ENCODE results near the gene VARS2.

VARS2 gene

DNA sequence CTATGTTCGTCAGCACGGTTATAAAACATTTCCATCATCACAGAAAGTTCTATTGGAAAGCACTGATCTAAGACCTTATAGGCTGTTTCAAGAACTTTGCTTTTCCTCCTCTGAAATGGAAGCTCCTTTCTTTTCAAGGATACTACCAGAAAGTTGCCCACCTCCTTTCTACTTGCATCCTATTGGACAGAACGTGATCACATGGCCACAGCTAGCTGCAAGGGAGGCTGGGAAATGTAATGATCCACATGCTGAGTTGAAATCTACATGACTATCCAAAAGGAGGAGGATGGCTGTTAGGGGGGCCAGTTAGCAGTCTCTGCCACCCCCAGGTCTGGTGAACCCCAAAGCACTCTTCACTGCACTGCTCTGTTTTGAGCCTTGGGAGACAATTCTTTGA is 14.6 kb downstream of the VARS2 start:
- DNase-seq (ENCODE audit: low spot score), result no peak

DNA sequence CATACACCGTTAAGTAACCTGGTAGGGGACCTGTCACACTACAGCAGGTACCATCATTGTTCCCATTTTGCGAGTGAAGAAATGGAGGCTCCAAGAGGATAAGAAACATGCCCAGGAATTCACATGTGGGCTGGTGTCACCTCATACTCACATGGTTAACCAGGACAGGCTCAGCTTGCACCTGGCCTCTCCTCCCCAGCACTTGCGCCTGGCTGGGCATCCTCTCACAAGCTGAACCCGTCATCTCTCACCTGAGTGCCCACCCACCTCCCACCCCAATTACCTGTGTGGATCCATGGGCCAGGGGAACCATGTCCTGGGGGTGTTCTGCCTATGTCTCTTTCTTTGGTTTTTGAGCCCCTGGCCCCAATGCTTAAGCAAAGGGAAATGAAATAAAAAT is 16.5 kb downstream of the VARS2 start:
- DNase-seq (ENCODE audit: low spot score), result no peak

DNA sequence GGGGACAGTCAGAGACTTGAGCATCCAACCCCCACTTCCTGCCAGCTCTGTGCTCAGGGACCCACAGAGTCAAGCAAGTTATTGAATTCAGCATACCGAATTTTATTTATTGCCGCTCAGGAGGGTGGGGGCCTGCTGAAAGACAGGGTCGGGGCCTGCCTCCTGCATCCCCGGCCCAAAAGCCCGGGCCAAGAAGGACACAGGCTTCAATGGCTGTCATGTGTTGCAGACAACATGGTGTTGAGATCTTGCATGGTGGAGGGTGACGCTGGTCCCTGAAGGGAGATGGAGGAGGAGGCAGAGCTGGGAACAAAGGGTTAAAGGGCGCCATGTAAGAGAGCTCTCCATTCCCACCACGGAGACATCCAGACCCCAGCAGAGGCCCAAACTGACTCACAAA is 17.2 kb downstream of the VARS2 start:
- no peak for DNase-seq (ENCODE audit: low spot score)

DNA sequence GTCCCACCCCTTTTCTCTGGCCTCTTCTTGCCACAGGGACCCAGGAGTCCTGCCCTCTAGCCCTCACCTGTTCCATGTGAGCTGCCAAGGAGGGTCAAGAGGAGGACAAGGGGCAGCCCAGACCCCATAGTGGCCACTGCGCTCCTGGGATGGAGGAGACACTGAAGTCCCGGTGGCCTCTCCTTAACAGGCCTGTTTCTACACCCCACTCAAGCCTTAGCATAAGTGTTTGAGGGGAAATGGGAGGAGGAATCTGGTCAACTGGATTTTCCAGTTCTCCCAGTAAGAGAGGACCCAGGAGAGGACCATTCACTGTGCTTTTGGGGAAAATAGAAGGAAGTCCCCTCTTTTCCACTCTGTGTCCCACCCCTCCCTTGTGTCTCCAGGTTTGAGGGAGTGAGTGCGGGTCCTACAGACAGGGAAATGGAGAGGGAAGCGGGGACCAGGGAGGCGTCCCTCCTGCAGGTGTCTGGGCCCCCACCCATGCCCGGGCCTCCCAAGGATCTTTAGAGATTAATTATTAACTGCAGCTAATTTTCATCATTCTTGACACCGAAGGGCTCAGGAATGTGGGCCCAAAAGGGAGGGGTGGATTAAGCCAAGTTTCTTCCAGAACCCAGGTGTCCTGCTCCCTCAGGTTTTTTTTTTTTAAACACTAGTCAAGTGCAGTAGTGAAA is 18.1 kb downstream of the VARS2 start, which contains the start of gene SFTA2:
TSS of gene SFTA2 (minus strand) at position 202 of the 677 bp plus-strand sequence. CDS start at position 128, 74 bp downstream.
- peak; percentile 52 for DNase-seq (ENCODE audit: low spot score)

DNA sequence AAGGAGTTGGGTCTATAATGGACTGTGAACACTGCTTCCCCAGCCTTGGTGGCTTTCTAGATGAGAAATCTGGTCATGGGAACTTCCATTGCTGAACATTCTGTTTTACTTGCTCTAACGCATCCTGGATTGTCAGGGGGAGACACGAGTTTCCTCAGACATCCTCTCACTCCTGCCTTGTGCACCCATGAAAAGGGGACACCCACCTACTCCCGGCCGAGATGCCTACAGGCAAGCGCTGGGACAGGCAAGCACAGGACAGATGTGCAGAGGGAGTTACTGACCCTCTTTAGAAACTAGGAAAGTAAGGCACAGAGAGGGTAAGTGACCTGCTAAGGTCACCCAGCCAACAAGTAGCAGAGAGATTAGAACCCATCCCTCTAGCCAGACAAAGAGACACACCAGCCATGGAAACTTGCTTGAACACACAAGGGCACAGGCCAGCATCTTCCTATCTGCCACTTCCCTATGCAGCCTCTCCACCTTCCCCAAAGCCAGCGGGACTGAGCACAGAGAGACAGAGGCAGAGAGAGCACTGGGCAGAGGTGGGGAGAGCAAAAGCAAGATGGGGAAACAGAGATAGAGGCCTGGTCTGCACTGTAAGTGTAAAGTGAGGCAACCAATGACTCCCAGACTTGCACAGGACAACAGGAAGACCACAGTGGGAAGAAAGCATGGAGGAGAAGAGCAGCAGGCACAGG is 18.8 kb downstream of the VARS2 start:
- no peak for DNase-seq (ENCODE audit: low spot score)

DNA sequence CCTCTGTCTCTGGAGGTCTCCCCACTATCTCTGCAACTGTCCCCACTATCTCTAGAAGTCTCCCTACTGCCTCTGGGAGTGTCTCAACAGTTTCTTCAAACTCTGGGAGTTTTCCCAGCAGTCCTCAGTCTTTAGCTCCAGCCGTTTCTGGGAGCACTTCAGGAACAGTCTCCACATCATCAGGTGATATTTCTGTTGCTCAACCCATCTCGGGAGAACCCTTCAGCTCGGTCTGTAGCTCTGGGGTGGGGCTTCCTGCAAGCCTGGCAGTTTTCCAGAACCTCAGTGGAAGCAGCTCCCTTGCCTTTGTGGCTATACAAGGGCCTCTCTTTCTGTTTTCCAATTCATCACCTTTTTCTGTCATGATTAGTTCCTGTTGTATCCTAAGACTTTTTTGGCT is 21.0 kb downstream of the VARS2 start:
- DNase-seq (ENCODE audit: low spot score), result peak; percentile 37

DNA sequence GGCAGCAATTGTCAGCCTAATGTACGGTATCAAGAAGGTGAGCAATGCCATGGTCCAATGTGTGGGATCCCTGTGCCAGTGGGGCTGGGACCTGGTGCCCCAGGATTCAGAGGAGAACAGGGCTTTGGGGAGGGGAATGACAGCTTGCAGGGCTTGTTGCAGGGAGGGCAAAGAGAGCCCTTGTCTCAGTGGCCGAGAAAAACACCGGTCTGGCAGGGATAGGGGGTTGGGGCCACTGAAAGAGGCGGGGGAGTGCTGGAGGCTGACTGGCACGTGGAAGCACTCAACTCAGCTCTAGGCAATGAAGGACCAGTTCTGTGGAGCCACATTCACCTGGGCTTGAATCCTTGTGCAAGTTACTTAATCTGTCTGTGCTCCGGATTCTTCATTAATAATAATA is 23.2 kb downstream of the VARS2 start:
- DNase-seq (ENCODE audit: low spot score), result no peak

DNA sequence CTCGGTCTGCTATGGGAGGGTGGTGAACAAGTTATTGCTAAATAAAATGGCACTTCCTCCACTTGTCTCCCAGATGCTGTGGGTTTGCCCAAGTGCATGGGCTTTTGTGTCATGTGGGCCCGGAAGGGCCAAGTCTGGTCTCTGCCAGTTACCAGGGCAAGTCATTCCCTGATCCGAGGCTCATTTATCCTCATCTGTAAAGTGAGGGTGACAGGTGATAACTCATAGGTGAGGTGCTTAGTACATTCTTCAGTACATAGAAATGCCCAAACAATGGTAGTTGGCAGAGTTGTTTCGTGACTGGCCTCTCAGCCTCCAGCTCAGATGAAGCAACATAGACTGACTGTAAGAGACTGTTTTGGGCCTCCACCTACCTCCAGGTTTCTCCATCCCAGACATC is 24.7 kb downstream of the VARS2 start:
- DNase-seq (ENCODE audit: low spot score), result no peak

DNA sequence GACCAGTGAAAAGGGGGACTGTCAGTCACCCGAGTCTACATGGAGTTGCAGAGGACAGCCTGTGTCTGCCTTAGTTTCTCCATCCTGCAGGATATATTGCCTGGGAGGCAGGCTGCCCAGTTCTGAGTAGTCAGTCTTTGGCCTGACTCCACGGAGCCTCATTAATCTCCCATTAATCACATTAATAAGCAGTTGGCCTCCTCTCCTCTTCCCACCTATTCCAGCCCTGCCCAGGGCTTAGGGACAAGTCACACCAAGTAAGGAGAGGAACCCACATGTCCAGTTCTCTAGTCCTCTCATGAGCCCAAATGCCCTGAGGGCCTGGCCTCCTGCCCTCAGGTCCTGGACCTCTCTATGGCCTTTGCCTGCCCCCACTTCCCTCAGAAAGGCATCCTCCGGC is 25.4 kb downstream of the VARS2 start:
- no peak for DNase-seq (ENCODE audit: low spot score)

DNA sequence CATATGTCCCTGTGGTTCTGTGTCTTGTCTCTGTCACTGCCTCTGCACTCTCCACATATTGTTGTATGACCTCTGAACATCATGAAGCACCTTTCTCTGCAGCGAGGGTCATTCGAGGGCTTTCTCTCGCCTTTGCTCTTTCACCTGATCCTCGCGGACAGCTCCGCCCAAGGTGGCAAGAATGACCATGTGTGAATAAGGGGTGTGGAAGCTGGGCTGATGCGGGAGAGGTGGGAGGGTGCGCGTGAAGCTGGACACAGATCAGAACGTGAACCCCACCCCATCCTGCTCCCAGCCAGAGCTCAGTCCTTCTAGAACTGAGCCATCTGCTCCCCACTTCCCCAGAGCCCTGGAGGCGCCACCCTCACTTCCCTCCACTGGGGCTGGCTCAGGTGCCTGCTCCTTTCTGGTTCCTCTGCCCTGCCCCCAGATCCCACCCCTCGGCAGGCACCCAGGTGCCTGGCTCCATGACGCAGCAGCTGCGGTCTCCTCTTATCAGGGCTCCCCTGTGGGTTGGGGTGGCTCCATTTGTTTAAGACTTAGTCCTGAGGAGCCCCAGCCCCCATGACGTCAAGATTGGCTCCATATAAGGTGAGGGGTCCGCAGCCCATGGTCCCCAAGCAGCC is 26.4 kb downstream of the VARS2 start, which contains the start of gene MUCL3:
TSS of gene MUCL3 (plus strand) at position 613 of the 626 bp plus-strand sequence. CDS start 27 bp downstream, outside the sequence.
- no peak for DNase-seq (ENCODE audit: low spot score)

DNA sequence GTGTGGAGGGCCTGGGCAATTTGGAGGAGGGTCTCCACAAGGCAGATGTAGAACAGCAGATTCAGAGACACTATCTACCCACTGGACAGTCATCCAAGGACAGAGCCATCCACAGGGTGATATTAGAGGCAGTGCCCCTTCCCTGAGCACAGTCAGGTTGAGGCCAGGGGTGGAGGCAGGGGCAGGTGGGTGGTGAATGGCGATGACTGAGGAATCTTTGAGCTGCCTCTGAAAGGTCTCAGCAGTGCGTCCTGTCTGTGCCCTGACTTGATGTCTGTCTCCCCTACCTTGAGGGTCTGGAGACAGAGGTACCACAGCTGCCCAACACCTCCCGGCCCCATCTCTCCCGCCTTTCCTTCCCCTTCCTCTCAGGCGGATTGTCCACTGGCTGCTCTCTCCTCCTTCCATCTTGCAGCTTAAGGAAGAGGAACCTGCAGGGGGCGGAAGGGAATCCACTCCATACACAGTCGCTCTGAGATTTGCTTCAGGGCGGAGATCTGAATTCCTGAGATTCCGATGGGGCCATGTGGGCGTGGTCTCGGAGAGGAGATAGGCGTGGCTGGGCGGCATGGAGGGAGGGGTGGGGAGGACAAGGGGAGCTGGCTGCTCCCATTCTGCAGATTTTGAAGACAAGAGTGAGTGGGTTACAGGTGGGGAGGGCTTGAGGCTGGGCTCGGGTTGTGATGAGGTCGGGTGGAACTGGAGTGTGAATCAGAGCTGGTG is 28.5 kb downstream of the VARS2 start:
- DNase-seq (ENCODE audit: low spot score), result peak; percentile 90

DNA sequence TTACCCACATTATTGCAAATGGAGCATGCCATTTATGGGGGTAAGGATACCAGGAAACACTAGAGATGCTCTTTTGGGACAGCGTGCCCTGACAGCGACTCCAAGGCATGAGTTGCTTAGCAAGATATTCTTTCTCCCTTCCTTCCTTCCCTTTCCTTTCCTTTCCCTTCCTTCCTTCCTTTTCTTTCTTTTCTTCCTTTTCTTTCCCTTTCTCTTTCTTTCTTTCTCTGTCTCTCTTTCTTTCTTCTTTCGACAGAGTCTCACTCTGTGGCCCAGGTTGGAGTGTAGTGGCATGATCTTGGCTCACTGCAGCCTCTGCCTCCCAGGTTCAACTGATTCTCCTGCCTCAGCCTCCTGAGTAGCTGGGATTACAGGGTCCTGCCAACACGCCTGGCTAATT is 30.0 kb downstream of the VARS2 start:
- no peak for DNase-seq (ENCODE audit: low spot score)

DNA sequence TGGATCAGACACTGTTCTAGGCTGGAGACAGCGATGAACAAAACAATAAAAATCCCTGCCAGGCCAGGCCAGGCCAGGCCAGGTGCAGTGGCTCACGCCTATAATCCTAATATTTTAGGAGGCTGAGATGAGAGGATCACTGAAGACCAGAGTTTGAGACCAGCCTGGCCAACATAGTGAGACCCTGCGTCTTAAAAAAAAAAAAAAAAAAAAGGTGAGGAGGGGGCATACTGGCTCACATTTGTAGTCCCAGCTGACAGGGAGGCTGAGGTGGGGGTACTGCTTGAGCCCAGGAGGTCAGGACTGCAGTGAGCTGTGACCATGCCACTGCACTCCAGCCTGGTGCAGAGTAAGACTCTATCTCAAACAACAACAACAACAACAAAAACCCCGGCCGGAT is 31.2 kb downstream of the VARS2 start:
- DNase-seq (ENCODE audit: low spot score), result no peak

DNA sequence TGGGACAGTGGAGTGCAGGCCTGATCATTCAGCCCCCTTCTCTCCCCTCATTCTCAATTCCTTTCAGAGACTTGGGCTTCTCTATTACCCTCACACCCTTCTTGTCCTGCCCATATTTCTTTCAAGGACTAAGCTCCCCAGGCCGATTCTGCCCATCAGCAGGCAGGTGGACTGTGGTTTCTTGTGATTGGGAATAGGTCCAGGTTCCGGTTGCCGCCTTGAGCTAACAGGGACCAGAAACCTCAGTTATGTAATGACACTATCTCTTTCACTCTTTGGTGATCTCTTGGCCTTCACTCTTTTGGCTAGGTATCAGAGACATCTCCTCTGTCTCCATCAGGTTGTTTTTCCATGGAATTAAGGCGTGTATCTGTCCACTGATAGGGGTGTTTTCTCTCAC is 33.2 kb downstream of the VARS2 start:
- DNase-seq (ENCODE audit: low spot score), result no peak

DNA sequence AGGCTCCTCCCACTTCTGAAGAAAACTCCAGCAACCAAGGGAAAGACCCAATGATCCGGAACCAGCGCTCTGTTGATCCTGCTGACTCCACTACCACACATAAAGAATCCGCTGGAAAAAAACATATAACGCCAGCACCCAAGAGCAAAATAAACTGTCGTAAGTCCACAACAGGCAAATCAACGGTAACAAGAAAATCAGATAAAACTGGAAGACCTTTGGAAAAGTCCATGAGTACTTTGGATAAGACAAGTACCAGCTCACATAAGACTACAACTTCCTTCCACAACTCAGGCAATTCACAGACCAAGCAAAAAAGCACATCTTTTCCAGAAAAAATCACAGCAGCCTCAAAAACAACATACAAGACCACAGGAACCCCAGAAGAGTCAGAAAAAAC is 34.8 kb downstream of the VARS2 start:
- no peak for DNase-seq (ENCODE audit: low spot score)

DNA sequence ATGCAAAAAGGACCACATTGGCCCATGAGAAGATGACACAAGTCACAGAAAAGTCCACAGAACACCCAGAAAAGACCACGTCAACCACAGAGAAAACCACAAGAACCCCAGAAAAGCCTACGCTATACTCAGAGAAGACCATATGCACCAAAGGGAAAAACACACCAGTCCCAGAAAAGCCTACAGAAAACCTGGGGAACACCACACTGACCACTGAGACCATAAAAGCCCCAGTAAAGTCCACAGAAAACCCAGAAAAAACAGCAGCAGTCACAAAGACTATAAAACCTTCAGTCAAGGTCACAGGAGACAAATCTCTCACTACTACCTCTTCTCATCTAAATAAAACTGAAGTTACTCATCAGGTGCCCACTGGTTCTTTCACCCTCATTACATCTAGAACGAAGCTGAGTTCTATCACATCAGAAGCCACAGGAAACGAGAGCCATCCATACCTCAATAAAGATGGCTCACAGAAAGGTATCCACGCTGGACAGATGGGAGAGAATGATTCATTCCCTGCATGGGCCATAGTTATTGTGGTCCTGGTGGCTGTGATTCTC is 38.0 kb downstream of the VARS2 start:
- DNase-seq (ENCODE audit: low spot score), result no peak

DNA sequence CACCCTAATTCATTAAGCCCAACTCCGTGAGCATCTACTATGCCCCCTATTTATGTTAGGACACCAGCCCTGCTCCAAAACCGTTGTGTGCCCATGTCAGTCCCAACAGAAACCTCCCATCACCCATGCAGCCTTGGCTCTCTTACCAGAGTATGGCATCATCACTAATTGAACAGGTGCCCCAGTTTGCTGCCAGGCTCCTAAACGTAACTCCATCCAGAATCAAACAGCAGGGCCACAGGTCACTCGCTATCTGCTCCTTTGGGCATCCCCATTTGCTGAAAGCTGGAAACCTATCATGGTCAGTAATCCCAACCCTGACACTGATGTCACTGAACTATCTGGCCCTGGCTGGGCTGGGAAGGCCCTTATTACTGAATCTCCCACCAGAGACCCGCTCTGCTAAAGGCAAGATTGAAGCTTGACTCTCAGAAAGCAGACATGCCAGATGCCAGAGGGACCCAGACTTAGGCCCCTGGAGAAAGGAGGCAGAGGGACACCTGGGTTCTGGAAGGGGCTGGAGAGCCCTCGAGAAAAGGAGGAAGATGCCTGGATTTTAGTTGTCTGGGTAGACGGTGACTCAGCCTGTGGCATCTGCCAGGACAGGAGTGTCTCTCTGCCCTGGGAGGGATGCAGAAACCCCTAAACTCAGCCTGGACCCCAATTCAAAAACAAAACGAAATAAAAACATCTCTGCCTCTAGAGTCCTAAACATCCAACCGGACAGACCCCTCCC is 40.8 kb downstream of the VARS2 start:
- no peak for DNase-seq (ENCODE audit: low spot score)

DNA sequence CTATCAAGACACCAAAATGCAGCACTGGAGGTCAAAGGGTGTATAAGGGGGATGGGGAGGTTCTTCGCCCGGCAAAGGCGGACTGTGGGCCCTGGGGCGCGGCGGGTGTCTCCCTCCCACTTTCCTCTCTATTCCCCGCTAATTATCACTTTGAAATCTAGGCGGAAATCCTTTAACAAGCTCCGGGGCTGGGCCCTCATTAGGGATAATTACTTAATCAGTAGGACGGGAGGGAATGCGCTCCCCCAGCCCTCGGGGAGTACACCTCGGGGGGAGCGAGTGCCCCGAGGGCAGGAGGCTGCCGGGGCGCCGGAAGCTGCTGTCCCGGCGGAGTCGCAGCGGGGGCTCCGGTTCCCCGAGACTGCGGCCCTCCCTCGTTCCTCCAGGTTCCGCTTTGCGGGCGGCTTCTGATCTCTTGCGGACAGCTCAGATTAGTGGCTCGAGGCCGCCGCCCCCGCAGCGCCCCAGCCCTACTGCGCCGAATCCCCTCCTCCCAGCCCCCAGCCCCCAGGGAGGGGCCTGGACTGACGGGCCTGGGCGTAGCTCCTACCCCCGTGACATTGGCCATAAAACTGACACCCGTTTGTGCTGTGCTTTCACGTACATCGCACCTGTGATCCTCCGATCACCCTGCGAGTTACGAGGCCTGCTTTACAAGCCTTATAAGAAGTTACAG is 41.5 kb downstream of the VARS2 start:
- peak; percentile 17 for DNase-seq (ENCODE audit: low spot score)

DNA sequence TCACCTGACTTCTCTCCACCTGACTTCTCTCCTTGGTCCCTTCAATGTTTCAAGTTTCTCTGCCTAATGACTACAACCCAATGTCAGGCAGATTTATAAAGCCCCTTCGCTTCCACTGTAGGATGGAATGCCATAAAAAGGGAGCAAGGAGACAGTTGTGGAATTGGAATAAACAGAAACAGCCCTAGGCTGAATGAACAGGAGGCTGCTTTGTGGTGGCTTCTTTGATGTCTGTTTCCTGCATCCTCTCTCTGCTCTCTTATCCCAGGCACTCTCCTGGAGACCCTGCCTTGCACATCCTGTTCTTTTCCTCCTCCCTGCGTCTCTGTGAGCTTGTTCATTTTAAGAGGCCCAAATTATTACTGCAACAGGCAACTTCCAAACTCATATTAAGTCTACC is 43.7 kb downstream of the VARS2 start:
- no peak for DNase-seq (ENCODE audit: low spot score)

DNA sequence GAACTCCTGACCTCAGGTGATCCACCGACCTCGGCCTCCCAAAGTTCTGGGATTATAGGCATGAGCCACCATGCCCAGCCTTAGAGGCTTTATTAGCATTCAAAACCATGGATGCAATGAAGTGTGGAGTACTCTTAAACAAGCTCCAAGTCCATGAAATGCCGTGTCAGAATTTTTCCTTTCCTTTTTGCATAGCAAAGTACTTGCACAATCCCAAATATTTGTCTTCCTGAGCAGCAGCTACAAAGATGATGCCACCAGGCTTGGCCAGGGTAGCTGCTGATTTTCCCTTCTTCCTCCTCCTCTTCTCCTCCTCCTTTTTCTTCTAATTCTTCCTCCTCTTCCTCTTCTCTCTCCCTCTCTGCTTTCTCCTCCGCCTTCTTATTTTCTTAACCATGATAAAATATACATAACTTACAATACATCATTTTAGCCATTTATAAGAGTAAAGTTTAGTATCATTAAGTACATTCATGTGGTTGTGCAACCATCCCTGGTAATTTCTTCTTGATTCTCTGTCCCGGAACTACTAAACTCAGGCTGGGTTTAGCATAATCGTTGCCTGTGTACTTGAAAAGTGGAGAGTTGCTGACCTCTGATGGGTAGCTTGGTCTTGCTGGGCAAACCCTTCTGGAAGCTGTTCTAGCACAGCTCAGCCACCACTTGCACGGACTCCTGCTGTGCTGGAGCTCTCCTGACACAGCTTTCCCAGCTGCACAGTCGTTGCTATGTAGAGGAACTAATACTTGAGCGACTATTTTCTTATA is 47.1 kb downstream of the VARS2 start:
- DNase-seq (ENCODE audit: low spot score), result no peak
